Measurements from ENCODE around the gene MCF2L.

The MCF2L gene

GRCh38 chr13:113045251-113046127 is 76.5 kb downstream of the MCF2L start:
- H3K27ac Mint-ChIP-seq, result no peak overlapping the region
- no peaks in the 10 kb centered on the region for H3K4me1 Mint-ChIP-seq
- H3K27me3 Mint-ChIP-seq, result peaks cover 4% of the 10 kb centered on the region
- DNase-seq (ENCODE audit: low spot score in 2 of 2) (no peak), ATAC-seq (ENCODE audit: low read depth) (no peak)
- H3K36me3 Mint-ChIP-seq, result peaks cover 2% of the 10 kb centered on the region
- no peaks in the 10 kb centered on the region for H3K9me3 Mint-ChIP-seq
- H3K4me3 Mint-ChIP-seq, result no peak overlapping the region

GRCh38 chr13:113046128-113046882 is 77.3 kb downstream of the MCF2L start:
- no peak for ATAC-seq (ENCODE audit: low read depth)

GRCh38 chr13:113046883-113047244 is 77.8 kb downstream of the MCF2L start:
- H3K36me3 Mint-ChIP-seq, result peaks cover 2% of the 10 kb centered on the region
- H3K4me1 Mint-ChIP-seq, result no peaks in the 10 kb centered on the region
- H3K27ac Mint-ChIP-seq, result no peak overlapping the region
- H3K4me3 Mint-ChIP-seq, result no peak overlapping the region
- peaks cover 4% of the 10 kb centered on the region for H3K27me3 Mint-ChIP-seq
- ATAC-seq (ENCODE audit: low read depth), result no peak
- no peak for DNase-seq (ENCODE audit: low spot score in 2 of 2)
- H3K9me3 Mint-ChIP-seq, result no peaks in the 10 kb centered on the region

More at GRCh38 chr13:113046128-113046882, 77.3 kb downstream of the MCF2L start:
- Mint-ChIP-seq H3K36me3 (peaks cover 2% of the 10 kb centered on the region), H3K4me3 (no peak overlapping the region), H3K4me1 (no peaks in the 10 kb centered on the region), H3K9me3 (no peaks in the 10 kb centered on the region), H3K27ac (no peak overlapping the region), H3K27me3 (peaks cover 4% of the 10 kb centered on the region)
- no peak for DNase-seq (ENCODE audit: low spot score in 2 of 2)

GRCh38 chr13:113047587-113047986 is 78.6 kb downstream of the MCF2L start:
- Mint-ChIP-seq H3K4me1 (no peaks in the 10 kb centered on the region), H3K27me3 (peaks cover 4% of the 10 kb centered on the region), H3K9me3 (no peaks in the 10 kb centered on the region), H3K36me3 (peaks cover 3% of the 10 kb centered on the region), H3K4me3 (no peak overlapping the region), H3K27ac (no peak overlapping the region)
- no peak for ATAC-seq (ENCODE audit: low read depth)
- DNase-seq (ENCODE audit: low spot score in 2 of 2), result no peak

GRCh38 chr13:113048766-113049165 is 79.8 kb downstream of the MCF2L start:
- no peaks in the 10 kb centered on the region for H3K4me1 Mint-ChIP-seq
- H3K27ac Mint-ChIP-seq, result no peak overlapping the region
- H3K36me3 Mint-ChIP-seq, result peaks cover 6% of the 10 kb centered on the region
- ATAC-seq (ENCODE audit: low read depth) (no peak), DNase-seq (ENCODE audit: low spot score in 2 of 2) (no peak)
- peaks cover 6% of the 10 kb centered on the region for H3K27me3 Mint-ChIP-seq
- H3K4me3 Mint-ChIP-seq, result no peak overlapping the region
- H3K9me3 Mint-ChIP-seq, result no peaks in the 10 kb centered on the region

- Mint-ChIP-seq H3K4me1 (no peaks in the 10 kb centered on the region), H3K27me3 (peaks cover 6% of the 10 kb centered on the region), H3K9me3 (no peaks in the 10 kb centered on the region), H3K27ac (no peak overlapping the region), H3K36me3 (peaks cover 6% of the 10 kb centered on the region), H3K4me3 (no peak overlapping the region)
- DNase-seq (ENCODE audit: low spot score in 2 of 2) (no peak), ATAC-seq (ENCODE audit: low read depth) (no peak)
These were observed 80.5 kb downstream of the MCF2L start for GRCh38 chr13:113049521-113049941.

GRCh38 chr13:113049981-113050380 is 81.0 kb downstream of the MCF2L start:
- Mint-ChIP-seq H3K4me1 (no peaks in the 10 kb centered on the region), H3K9me3 (no peaks in the 10 kb centered on the region), H3K27ac (no peak overlapping the region), H3K4me3 (no peak overlapping the region), H3K36me3 (peaks cover 6% of the 10 kb centered on the region), H3K27me3 (peaks cover 6% of the 10 kb centered on the region)
- ATAC-seq (ENCODE audit: low read depth), result no peak
- DNase-seq (ENCODE audit: low spot score in 2 of 2), result no peak

GRCh38 chr13:113050734-113051431 is 81.9 kb downstream of the MCF2L start:
- no peaks in the 10 kb centered on the region for H3K4me1 Mint-ChIP-seq
- no peaks in the 10 kb centered on the region for H3K9me3 Mint-ChIP-seq
- DNase-seq (ENCODE audit: low spot score in 2 of 2) (no peak), ATAC-seq (ENCODE audit: low read depth) (no peak)
- H3K4me3 Mint-ChIP-seq, result no peak overlapping the region
- no peak overlapping the region for H3K27ac Mint-ChIP-seq
- H3K36me3 Mint-ChIP-seq, result peaks cover 6% of the 10 kb centered on the region
- H3K27me3 Mint-ChIP-seq, result peaks cover 6% of the 10 kb centered on the region

GRCh38 chr13:113051641-113052040 is 82.6 kb downstream of the MCF2L start:
- Mint-ChIP-seq H3K27ac (no peak overlapping the region), H3K4me3 (no peak overlapping the region), H3K9me3 (no peaks in the 10 kb centered on the region), H3K36me3 (peaks cover 6% of the 10 kb centered on the region), H3K4me1 (no peaks in the 10 kb centered on the region), H3K27me3 (peaks cover 6% of the 10 kb centered on the region)
- ATAC-seq (ENCODE audit: low read depth) (no peak), DNase-seq (ENCODE audit: low spot score in 2 of 2) (no peak)

GRCh38 chr13:113052206-113052605 is 83.2 kb downstream of the MCF2L start:
- ATAC-seq (ENCODE audit: low read depth) (no peak), DNase-seq (ENCODE audit: low spot score in 2 of 2) (no peak)
- H3K27me3 Mint-ChIP-seq, result peaks cover 6% of the 10 kb centered on the region
- no peaks in the 10 kb centered on the region for H3K9me3 Mint-ChIP-seq
- H3K4me1 Mint-ChIP-seq, result no peaks in the 10 kb centered on the region
- H3K36me3 Mint-ChIP-seq, result peaks cover 6% of the 10 kb centered on the region
- H3K27ac Mint-ChIP-seq, result no peak overlapping the region
- H3K4me3 Mint-ChIP-seq, result no peak overlapping the region

GRCh38 chr13:113052971-113053370 is 84.0 kb downstream of the MCF2L start:
- H3K27ac Mint-ChIP-seq, result no peak overlapping the region
- H3K4me3 Mint-ChIP-seq, result no peak overlapping the region
- peaks cover 6% of the 10 kb centered on the region for H3K27me3 Mint-ChIP-seq
- ATAC-seq (ENCODE audit: low read depth) (no peak), DNase-seq (ENCODE audit: low spot score in 2 of 2) (no peak)
- H3K9me3 Mint-ChIP-seq, result no peaks in the 10 kb centered on the region
- peaks cover 4% of the 10 kb centered on the region for H3K36me3 Mint-ChIP-seq
- H3K4me1 Mint-ChIP-seq, result no peaks in the 10 kb centered on the region

- ATAC-seq (ENCODE audit: low read depth), result no peak
- H3K27me3 Mint-ChIP-seq, result peaks cover 6% of the 10 kb centered on the region
- H3K27ac Mint-ChIP-seq, result no peak overlapping the region
These were observed 84.4 kb downstream of the MCF2L start for GRCh38 chr13:113053376-113053775.

GRCh38 chr13:113053801-113054604 is 85.0 kb downstream of the MCF2L start:
- H3K36me3 Mint-ChIP-seq, result peaks cover 4% of the 10 kb centered on the region
- H3K9me3 Mint-ChIP-seq, result no peaks in the 10 kb centered on the region
- DNase-seq (ENCODE audit: low spot score in 2 of 2) (no peak), ATAC-seq (ENCODE audit: low read depth) (no peak)
- no peak overlapping the region for H3K4me3 Mint-ChIP-seq
- no peaks in the 10 kb centered on the region for H3K4me1 Mint-ChIP-seq
- no peak overlapping the region for H3K27ac Mint-ChIP-seq
- peaks cover 5% of the 10 kb centered on the region for H3K27me3 Mint-ChIP-seq

More at GRCh38 chr13:113053376-113053775, 84.4 kb downstream of the MCF2L start:
- H3K9me3 Mint-ChIP-seq, result no peaks in the 10 kb centered on the region
- no peak overlapping the region for H3K4me3 Mint-ChIP-seq
- H3K36me3 Mint-ChIP-seq, result peaks cover 4% of the 10 kb centered on the region
- H3K4me1 Mint-ChIP-seq, result no peaks in the 10 kb centered on the region
- DNase-seq (ENCODE audit: low spot score in 2 of 2), result no peak

Measured in memory B cell (primary cell).